ENCODE data around the gene CMSS1.

DNA sequence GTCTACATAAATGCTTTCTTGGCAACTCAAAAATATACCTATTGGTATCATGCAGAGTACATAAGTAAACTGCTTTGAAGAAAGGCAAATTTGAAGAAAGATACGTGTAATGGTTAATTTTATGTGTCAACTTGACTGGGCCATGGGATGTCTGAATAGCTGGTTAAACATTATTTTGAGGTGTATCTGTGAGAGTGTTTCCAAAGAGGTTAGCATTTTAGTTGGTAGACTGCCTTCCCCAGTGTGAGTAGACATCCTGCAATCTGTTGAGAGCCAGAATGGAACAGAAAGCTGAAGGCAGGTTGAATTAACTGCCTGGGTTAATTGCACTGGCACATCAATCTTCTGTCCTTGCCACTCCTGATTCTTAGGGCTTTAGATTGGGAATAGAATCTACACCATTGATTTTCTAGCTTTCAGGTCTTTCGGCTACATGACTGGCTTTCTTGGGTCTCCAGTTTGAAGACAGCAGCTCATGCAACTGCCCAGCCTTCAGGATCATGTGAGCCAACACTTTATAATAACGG, 98.3 kb downstream of the CMSS1 start:
- TF ChIP-seq, protein P1, sequence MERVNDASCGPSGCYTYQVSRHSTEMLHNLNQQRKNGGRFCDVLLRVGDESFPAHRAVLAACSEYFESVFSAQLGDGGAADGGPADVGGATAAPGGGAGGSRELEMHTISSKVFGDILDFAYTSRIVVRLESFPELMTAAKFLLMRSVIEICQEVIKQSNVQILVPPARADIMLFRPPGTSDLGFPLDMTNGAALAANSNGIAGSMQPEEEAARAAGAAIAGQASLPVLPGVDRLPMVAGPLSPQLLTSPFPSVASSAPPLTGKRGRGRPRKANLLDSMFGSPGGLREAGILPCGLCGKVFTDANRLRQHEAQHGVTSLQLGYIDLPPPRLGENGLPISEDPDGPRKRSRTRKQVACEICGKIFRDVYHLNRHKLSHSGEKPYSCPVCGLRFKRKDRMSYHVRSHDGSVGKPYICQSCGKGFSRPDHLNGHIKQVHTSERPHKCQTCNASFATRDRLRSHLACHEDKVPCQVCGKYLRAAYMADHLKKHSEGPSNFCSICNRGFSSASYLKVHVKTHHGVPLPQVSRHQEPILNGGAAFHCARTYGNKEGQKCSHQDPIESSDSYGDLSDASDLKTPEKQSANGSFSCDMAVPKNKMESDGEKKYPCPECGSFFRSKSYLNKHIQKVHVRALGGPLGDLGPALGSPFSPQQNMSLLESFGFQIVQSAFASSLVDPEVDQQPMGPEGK (CRISPR knock-in tag; IDR thresholded peaks at IDR 0.05; ENCODE audit: borderline replicate concordance) = no peak
- TF ChIP-seq OSR1 (CRISPR knock-in tag; IDR thresholded peaks at IDR 0.05) (no peak), ZFP30 (CRISPR knock-in tag; IDR thresholded peaks at IDR 0.05) (no peak), BACH2 (CRISPR knock-in tag; IDR thresholded peaks at IDR 0.05; ENCODE audit: borderline replicate concordance) (no peak), RARB (CRISPR knock-in tag; IDR thresholded peaks at IDR 0.05) (no peak), TOX (CRISPR knock-in tag; IDR thresholded peaks at IDR 0.05; ENCODE audit: borderline replicate concordance) (no peak), CSDC2 (CRISPR knock-in tag; IDR thresholded peaks at IDR 0.05) (no peak), ESRRG (CRISPR knock-in tag; IDR thresholded peaks at IDR 0.05) (no peak)
- TF ChIP-seq, protein P2, sequence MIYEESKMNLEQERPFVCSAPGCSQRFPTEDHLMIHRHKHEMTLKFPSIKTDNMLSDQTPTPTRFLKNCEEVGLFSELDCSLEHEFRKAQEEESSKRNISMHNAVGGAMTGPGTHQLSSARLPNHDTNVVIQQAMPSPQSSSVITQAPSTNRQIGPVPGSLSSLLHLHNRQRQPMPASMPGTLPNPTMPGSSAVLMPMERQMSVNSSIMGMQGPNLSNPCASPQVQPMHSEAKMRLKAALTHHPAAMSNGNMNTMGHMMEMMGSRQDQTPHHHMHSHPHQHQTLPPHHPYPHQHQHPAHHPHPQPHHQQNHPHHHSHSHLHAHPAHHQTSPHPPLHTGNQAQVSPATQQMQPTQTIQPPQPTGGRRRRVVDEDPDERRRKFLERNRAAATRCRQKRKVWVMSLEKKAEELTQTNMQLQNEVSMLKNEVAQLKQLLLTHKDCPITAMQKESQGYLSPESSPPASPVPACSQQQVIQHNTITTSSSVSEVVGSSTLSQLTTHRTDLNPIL (CRISPR knock-in tag; IDR thresholded peaks at IDR 0.05; ENCODE audit: low read depth) = no peak
- TF ChIP-seq, protein P3, sequence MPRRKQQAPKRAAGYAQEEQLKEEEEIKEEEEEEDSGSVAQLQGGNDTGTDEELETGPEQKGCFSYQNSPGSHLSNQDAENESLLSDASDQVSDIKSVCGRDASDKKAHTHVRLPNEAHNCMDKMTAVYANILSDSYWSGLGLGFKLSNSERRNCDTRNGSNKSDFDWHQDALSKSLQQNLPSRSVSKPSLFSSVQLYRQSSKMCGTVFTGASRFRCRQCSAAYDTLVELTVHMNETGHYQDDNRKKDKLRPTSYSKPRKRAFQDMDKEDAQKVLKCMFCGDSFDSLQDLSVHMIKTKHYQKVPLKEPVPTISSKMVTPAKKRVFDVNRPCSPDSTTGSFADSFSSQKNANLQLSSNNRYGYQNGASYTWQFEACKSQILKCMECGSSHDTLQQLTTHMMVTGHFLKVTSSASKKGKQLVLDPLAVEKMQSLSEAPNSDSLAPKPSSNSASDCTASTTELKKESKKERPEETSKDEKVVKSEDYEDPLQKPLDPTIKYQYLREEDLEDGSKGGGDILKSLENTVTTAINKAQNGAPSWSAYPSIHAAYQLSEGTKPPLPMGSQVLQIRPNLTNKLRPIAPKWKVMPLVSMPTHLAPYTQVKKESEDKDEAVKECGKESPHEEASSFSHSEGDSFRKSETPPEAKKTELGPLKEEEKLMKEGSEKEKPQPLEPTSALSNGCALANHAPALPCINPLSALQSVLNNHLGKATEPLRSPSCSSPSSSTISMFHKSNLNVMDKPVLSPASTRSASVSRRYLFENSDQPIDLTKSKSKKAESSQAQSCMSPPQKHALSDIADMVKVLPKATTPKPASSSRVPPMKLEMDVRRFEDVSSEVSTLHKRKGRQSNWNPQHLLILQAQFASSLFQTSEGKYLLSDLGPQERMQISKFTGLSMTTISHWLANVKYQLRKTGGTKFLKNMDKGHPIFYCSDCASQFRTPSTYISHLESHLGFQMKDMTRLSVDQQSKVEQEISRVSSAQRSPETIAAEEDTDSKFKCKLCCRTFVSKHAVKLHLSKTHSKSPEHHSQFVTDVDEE (CRISPR knock-in tag; IDR thresholded peaks at IDR 0.05) = no peak

Data from SK-N-SH treated with all-trans-retinoic acid at 6 μM for 48 hours (cell line).